ENCODE data around the gene HAUS3. TPM values are rescaled to one million over a fixed set of nuclear protein-coding genes. Genes with fewer than 3 reads are reported as not detected.

The HAUS3 gene
- total RNA-seq, 2 experiments from 2014 or later = 15.9 to 22.2 TPM

DNA sequence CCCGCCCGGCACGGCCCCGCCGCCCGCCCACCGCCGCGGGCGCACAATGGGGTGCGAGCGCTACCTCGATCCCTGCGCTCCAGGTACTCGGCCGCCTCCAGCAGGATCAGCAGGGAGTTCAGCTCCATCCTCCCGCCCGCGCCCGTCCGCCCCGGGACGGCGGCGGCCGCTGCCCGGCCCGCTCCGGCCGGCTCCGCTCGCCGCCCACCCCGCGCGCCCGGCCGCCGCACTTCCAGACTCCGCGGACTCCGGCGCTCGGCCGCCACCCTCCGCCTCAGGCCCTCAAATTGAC is 19.9 kb upstream of the HAUS3 start, which contains the start of gene MXD4:
MXD4 (minus strand) TSS at position 257 of the 292 bp plus-strand sequence; CDS start at position 128, 129 bp downstream.
- H3K4me2 ChIP-seq (ENCODE audit: low read length) = peak within 1 kb of the TSS; percentile 96
- peak within 1 kb of the TSS; percentile 49 for H3K27ac ChIP-seq (ENCODE audit: low read depth, low read length, poor library complexity, severe bottlenecking)
- peaks cover 20% of the 10 kb centered on the region for H3K4me1 ChIP-seq (ENCODE audit: insufficient read depth, low read length, poor library complexity, severe bottlenecking)
- no peaks in the 10 kb centered on the region for H3K36me3 ChIP-seq (ENCODE audit: insufficient read depth, low read length)
- no peaks in the 10 kb centered on the region for H3K79me2 ChIP-seq (ENCODE audit: insufficient read depth, low read depth, low read length)
- no peaks in the 10 kb centered on the region for H4K20me1 ChIP-seq (ENCODE audit: insufficient read depth, low read length)
- intact Hi-C loops (cut with micrococcal nuclease; ENCODE audit: unreplicated experiment) = loop anchor here (1.0 kb wide), 1 partner anchor 19 kb away; the partner anchor contains the start of genes HAUS3 and POLN
- TF ChIP-seq, protein P1, sequence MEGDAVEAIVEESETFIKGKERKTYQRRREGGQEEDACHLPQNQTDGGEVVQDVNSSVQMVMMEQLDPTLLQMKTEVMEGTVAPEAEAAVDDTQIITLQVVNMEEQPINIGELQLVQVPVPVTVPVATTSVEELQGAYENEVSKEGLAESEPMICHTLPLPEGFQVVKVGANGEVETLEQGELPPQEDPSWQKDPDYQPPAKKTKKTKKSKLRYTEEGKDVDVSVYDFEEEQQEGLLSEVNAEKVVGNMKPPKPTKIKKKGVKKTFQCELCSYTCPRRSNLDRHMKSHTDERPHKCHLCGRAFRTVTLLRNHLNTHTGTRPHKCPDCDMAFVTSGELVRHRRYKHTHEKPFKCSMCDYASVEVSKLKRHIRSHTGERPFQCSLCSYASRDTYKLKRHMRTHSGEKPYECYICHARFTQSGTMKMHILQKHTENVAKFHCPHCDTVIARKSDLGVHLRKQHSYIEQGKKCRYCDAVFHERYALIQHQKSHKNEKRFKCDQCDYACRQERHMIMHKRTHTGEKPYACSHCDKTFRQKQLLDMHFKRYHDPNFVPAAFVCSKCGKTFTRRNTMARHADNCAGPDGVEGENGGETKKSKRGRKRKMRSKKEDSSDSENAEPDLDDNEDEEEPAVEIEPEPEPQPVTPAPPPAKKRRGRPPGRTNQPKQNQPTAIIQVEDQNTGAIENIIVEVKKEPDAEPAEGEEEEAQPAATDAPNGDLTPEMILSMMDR (conservative IDR thresholded peaks at IDR 0.05; ENCODE audit: low read length) = no peak
- no peak for TF ChIP-seq EZH2phosphoT487 (IDR thresholded peaks at IDR 0.05; ENCODE audit: borderline replicate concordance, low read depth, low read length)
- BruUV-seq (replicated peaks) = no TSS peak
- H3K9me2 ChIP-seq (ENCODE audit: insufficient read depth, low read length) = no peaks in the 10 kb centered on the region
- peak within 1 kb of the TSS; percentile 76 for H3K4me3 ChIP-seq (ENCODE audit: low read depth, low read length, poor library complexity, severe bottlenecking)
- CTCF ChIA-PET (ENCODE audit: unreplicated experiment) = no interaction called here
- no peaks in the 10 kb centered on the region for H3K9me3 ChIP-seq (ENCODE audit: low read length)
- POLR2A ChIA-PET = interaction anchor here (0.9 to 2.4 kb wide), 2 partner anchors 20 to 129 kb away, joined by 5 to 7 read pairs; partner anchors contain the start of genes HAUS3 and POLN
- H2AFZ ChIP-seq (ENCODE audit: low read length) = peak within 1 kb of the TSS; percentile 72
- no peak for DNase-seq (ENCODE audit: low spot score)

DNA sequence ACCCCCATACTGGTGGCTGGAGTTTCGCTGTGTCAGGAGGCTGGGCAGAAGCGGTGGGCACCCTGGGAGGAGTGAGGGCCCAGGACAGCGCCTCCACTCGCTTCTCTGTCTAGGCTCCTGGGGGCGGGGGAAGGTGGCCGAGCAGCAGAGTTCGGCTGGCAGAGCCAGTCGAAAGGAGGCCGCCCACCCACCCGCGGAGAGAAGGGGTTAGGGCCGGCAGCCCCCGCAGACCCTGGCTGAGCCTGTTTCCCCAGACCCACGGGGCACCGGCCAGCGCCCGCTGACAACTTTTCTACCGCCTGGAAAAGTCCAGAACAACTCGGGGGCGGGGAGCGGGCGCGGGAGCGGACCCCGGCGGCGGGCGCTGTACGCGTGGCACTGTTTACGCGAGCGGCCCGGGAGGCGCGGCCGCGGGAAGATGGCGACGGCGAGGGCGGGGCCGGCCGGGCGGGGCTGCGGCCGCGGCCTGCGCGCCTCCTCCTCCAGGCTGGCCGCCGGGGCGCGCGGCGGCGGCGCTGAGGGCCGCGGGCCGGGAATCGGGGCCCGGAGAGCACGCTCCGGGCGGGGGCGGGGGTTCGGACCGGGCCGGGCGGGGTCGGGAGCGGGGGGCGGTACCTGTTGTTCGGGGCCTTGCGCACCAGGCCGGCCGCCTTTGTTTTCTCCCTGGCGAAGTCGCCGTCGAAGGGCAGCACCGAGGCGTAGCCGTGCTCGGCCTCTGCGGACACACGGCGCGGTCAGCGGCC is 19.4 kb upstream of the HAUS3 start:
- Histone ChIP-seq H4K20me1 (ENCODE audit: insufficient read depth, low read length) (no peaks in the 10 kb centered on the region), H3K9me3 (ENCODE audit: low read length) (no peaks in the 10 kb centered on the region), H3K27ac (ENCODE audit: low read depth, low read length, poor library complexity, severe bottlenecking) (no peak overlapping the region), H2AFZ (ENCODE audit: low read length) (peak overlapping the region; percentile 36), H3K79me2 (ENCODE audit: insufficient read depth, low read depth, low read length) (no peaks in the 10 kb centered on the region), H3K4me1 (ENCODE audit: insufficient read depth, low read length, poor library complexity, severe bottlenecking) (peaks cover 20% of the 10 kb centered on the region), H3K36me3 (ENCODE audit: insufficient read depth, low read length) (no peaks in the 10 kb centered on the region), H3K9me2 (ENCODE audit: insufficient read depth, low read length) (no peaks in the 10 kb centered on the region), H3K4me2 (ENCODE audit: low read length) (peak overlapping the region; percentile 96), H3K4me3 (ENCODE audit: low read depth, low read length, poor library complexity, severe bottlenecking) (peak overlapping the region; percentile 76)
- POLR2A ChIA-PET = no interaction called here
- CTCF ChIA-PET (ENCODE audit: unreplicated experiment) = no interaction called here
- peak; percentile 38 for DNase-seq (ENCODE audit: low spot score)
- no TSS peak for BruUV-seq (replicated peaks)
- intact Hi-C loops (cut with micrococcal nuclease; ENCODE audit: unreplicated experiment) = no loop called here
- TF ChIP-seq EZH2phosphoT487 (IDR thresholded peaks at IDR 0.05; ENCODE audit: borderline replicate concordance, low read depth, low read length) = no peak
- TF ChIP-seq, protein P1 (conservative IDR thresholded peaks at IDR 0.05; ENCODE audit: low read length) = no peak

All from OCI-LY7 (cell line).